AG04450 (cell line): ENCODE results near the gene SLC26A11. TPM values are rescaled to one million over a fixed set of nuclear protein-coding genes. Genes with fewer than 3 reads are reported as not detected.

Experiments
- CTCF ChIA-PET: fragments of 300-600, 350-600 bp; formaldehyde crosslinking; extraction: SDS; loops from one replicate; lab custom pipeline; 2022; ENCODE audit warnings: antibody characterized with exemption, inconsistent platforms; lab: Charles Lee
- POLR2A ChIA-PET: fragments of 350-600 bp; formaldehyde crosslinking; extraction: SDS; loops from one replicate; lab custom pipeline; 2021; ENCODE audit warnings: antibody characterized with exemption, inconsistent platforms; lab: Yijun Ruan, JAX
- DNase-seq: peaks from one replicate; pipeline ENCODE4 v3.0.0-alpha.2; 2011; ENCODE audit warnings: low read depth, low spot score
- H3K27ac ChIP-seq: one replicate; pipeline ENCODE4 v1.5.1; 2012; ENCODE audit warnings: low read depth, low read length, control low read depth
- H3K27me3 ChIP-seq: one replicate; pipeline ENCODE4 v1.6.0; 2012; ENCODE audit warnings: low read length; ENCODE audit not compliant: control insufficient read depth, insufficient read depth
- H3K4me3 ChIP-seq: 2 replicates; pipeline ENCODE4 v1.5.1; 2011; ENCODE audit warnings: mild to moderate bottlenecking, low read depth, low read length, control low read depth
- H3K9me3 ChIP-seq: 2 replicates; pipeline ENCODE4 v1.5.1; 2012; ENCODE audit warnings: low read length; ENCODE audit not compliant: control insufficient read depth, insufficient read depth
- CTCF ChIP-seq: IDR thresholded peaks from 2 replicates; pipeline ENCODE4 v1.5.1; 2011; ENCODE audit warnings: low read depth, low read length, control low read depth, inconsistent platforms
- polyA plus RNA-seq: library from polyadenylated mRNA; depleted of rRNA; stranded (reverse); fragments of >200 nt; gene quantifications from 2 replicates; pipeline ENCODE4 v1.2.3, GENCODE V29; 2011

Gene SLC26A11
- polyA plus RNA-seq, 1 experiment, result 8.9 TPM

GRCh38 chr17:80261895-80262279, 41.7 kb downstream of the SLC26A11 start:
- H3K9me3 ChIP-seq, result no peaks in the 10 kb centered on the region; the same call in 1 of the 2 replicates
- DNase-seq, result no peak
- peak overlapping the region; percentile 79 for H3K4me3 ChIP-seq
- no peaks in the 10 kb centered on the region for H3K27me3 ChIP-seq
- no peak for TF ChIP-seq CTCF
- no peak overlapping the region for H3K27ac ChIP-seq
- ChIA-PET CTCF (interaction anchor here (0.8 kb wide), 1 partner anchor 160 kb away, joined by 3 read pairs; the partner anchor contains the start of gene GAA), POLR2A (interaction anchor here (0.6 kb wide), 1 partner anchor 176 kb away, joined by 3 read pairs; no protein-coding TSS in a partner anchor)

GRCh38 chr17:80262291-80262690, 42.1 kb downstream of the SLC26A11 start:
- Histone ChIP-seq H3K4me3 (peak overlapping the region; percentile 79), H3K27me3 (no peaks in the 10 kb centered on the region), H3K27ac (peak overlapping the region; percentile 31), H3K9me3 (no peaks in the 10 kb centered on the region; the same call in 1 of the 2 replicates)
- POLR2A ChIA-PET, result interaction anchor here (0.6 kb wide), 1 partner anchor 169 kb away, joined by 8 read pairs; no protein-coding TSS in a partner anchor
- CTCF ChIA-PET, result interaction anchor here (0.8 kb wide), 1 partner anchor 161 kb away, joined by 3 read pairs; the partner anchor contains the start of gene GAA
- TF ChIP-seq CTCF, result no peak
- no peak for DNase-seq

DNA sequence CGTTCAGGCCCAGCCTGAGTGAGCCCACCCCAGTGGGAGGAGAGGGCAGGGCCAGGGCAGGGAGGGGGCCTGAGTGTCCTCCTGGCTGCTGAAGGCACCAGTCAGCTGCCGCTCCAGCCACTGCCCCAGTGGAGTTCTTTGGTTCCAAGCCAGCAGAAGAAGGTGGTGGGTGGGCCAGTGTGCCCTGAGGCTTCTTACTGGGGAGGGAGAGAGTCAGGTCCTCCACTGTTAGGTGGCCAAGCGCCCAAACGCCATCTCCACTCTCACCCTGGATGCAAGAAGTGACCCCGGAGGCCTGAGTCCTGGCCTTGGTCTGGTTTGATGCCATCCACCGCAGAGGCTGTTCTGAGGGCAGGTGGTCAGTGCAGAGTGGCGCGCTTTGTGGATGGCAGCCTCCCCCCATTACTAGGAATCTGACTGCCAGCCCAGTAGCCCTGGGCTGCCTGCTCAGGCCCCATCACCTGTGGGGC, 42.6 kb downstream of the SLC26A11 start:
- TF ChIP-seq CTCF, result no peak
- no peak for DNase-seq
- peak overlapping the region; percentile 41 for H3K4me3 ChIP-seq
- POLR2A ChIA-PET, result interaction anchor here (0.6 kb wide), 1 partner anchor 169 kb away, joined by 8 read pairs; no protein-coding TSS in a partner anchor
- peak overlapping the region; percentile 31 for H3K27ac ChIP-seq
- H3K27me3 ChIP-seq, result no peaks in the 10 kb centered on the region
- CTCF ChIA-PET, result interaction anchor here (1.0 kb wide), 1 partner anchor 44 kb away, joined by 4 read pairs; no protein-coding TSS in a partner anchor
- no peaks in the 10 kb centered on the region; the same call in 1 of the 2 replicates for H3K9me3 ChIP-seq

DNA sequence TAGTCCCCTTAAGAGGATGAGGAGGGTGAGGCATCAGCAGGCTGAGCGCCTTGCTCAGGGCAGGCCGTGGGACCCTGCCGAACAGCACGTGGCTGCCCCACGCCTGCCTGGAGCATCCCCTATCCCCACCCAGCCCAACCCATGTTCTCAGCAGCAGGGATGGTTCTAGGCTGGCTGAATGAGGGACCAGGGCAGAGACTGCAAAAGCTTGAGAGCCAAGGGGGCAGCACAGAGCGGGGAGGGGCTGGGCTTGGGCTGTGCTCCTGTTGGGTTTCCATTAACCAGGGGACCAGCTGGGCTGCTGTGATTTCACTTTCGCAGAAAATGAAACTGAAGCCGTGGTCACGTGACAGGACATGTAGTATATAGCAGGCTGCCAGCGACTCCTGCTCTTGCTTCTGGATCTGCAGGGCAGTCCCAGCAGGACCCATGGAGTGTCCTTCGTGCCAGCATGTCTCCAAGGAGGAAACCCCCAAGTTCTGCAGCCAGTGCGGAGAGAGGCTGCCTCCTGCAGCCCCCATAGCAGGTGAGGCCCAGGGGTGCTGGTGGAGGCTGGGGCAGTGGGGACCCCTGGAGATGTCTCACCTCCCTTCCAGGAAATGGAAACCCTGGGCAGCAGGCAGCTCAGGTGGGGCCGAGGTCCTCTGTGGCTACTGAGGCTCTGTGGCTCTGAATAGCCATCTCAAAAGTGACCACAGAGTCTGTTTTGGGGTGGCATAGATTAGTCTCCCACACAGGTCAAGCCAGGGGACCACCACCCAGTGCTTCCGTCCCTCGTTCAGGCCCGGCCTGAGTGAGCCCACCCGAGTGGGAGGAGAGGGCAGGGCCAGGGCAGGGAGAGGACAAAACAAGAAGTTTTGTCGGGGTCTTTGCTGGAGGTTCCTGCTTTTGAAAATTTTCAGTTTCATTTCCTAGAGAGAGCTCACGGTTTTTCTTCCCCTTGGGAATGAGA, 43.3 kb downstream of the SLC26A11 start:
- Histone ChIP-seq H3K27ac (peak overlapping the region; percentile 47), H3K27me3 (no peaks in the 10 kb centered on the region), H3K4me3 (peak overlapping the region; percentile 46), H3K9me3 (no peaks in the 10 kb centered on the region; the same call in 1 of the 2 replicates)
- peak; percentile 78 for DNase-seq
- ChIA-PET POLR2A (interaction anchor here (0.6 to 1.1 kb wide), 3 partner anchors 22 to 1330 kb away, joined by 3 to 7 read pairs (median 3); no protein-coding TSS in a partner anchor), CTCF (interaction anchor here (1.0 to 1.3 kb wide), 2 partner anchors 45 to 162 kb away, joined by 4 read pairs; partner anchors contain the start of gene GAA)
- peak; percentile 29 for TF ChIP-seq CTCF
